Measurements from ENCODE around the gene ATP2C1. TPM values are rescaled to one million over a fixed set of nuclear protein-coding genes. Genes with fewer than 3 reads are reported as not detected.
A peak's percentile ranks its signal among the peaks of the same experiment; 100 is the strongest.

ATP2C1 gene
- total RNA-seq, 1 experiment from 2014 or later = 84.4 TPM

GRCh38 chr3:130894130-130894985 is 474 bp downstream of the ATP2C1 start:
- peak; percentile 25 for DNase-seq (ENCODE audit: low read depth)

DNA sequence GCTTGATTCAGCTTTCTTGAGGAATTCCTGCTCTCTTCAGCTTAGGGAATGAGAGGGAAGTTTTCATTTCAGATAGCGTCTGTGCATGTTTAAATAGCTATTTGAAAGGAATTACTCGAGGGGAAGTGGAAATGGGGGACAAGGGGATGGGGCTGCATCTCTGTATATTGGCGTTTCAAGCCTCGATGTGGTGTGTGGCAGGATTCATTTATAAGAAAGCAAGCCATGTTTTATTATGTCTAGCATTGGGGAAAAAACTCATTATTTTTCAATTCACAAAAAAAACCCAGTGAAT is 1.0 kb downstream of the ATP2C1 start:
- DNase-seq (ENCODE audit: low read depth) = no peak

- DNase-seq (ENCODE audit: low read depth) = no peak
Observed at GRCh38 chr3:130895690-130896488, 2.0 kb downstream of the ATP2C1 start.

DNA sequence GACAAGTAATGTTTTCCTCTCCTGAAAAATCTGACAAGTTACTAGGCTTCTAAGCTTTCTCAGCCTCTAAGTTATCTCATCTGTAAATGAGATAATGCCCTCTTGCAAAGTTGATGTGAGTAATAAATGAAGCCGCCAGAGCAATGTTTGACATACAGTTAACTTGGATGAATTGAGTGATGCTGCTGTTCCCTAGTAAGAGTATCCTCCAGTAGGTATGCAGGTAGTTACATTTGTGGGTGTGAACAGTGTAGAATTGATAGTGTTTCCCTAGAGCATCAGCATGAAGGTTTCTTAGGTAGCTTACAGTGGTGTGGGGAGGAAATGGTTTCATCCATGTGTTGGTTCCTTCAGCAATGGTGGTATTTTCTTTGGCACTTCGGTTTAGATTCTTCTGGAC is 3.4 kb downstream of the ATP2C1 start:
- no peak for DNase-seq (ENCODE audit: low read depth)

- DNase-seq (ENCODE audit: low read depth) = no peak
Observed at GRCh38 chr3:130900959-130901358, 7.1 kb downstream of the ATP2C1 start.

GRCh38 chr3:130901463-130902204 is 7.8 kb downstream of the ATP2C1 start:
- no peak for DNase-seq (ENCODE audit: low read depth)

DNA sequence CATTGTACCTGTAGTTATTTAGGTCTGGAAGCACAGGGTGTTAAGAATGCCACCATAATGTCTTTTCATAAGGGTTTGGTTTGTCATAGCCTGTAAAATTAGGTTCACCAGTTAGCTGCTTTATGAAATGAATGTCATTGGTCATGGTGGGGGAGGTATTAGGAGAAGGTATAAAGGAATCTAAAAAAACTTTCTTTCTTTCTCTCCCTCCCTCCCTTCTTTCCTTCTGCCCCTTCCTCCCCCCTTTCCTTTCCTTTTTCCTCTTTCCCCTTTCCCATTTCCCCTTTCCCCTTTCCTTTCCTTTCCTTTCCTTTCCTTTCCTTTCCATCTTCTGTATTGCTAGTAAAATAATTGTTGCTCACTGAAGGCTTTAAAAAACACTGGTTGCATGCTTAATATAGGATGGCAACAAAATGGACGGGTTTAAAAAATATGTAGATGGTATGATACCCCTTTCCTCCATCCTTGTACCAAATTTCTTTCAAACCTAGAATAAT is 9.6 kb downstream of the ATP2C1 start:
- no peak for DNase-seq (ENCODE audit: low read depth)

DNA sequence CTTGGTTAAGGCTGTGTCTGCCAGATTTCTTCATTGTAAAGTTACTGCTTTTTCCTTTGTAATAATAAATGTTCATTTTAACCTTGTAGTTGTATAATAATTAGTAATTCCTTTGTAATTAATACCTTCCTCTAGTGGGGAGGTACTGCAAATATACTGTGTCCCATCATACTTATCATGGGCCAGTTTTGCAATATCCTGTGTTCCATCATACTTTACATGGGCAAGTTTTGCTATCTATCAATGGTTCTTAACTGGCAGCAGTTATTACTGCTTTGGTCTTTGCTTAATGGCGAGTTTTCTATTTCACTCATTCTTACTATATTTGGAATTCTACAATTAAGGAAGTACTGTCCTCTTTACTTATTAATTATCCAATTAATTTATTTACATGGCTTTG is 10.6 kb downstream of the ATP2C1 start:
- DNase-seq (ENCODE audit: low read depth) = no peak

DNA sequence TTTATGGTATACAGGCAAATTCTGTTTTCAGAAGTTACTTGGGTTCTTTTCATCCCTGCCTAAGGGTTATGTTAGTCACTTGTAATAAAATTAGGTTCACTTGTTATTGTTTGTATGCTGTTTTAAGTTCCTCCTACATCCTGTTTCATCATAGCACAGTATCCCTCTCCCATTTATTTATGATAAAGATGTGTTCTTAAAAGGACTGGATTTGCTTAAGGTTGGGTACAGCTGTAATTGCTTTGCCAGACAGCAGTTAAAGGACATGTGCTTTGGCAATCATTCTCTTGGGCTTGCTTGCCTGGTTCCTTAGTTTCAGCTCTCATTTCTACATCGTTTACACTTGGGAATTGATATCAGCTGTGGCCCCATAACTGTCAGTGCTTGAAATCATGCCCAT is 11.7 kb downstream of the ATP2C1 start:
- DNase-seq (ENCODE audit: low read depth) = no peak

GRCh38 chr3:130906374-130906995 is 12.6 kb downstream of the ATP2C1 start:
- peak; percentile 87 for DNase-seq (ENCODE audit: low read depth)

DNA sequence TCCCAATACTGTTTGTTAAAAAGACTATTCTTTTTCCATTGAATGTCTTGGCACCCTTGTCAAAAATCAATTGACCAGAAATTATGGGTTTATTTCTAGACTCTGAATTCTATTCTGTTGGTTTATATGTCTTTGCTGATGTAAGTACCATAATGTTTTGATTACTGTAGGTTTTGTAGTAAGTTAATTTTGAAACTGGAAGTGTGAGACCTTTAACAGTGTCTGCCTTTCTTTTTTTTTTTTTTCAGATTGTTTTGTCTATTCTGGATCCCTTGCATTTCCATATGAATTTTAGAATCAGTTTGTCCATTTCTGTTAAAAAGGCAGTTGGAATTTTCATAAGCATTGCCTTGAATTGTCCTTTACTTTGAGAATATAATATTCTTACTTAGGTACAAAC is 13.6 kb downstream of the ATP2C1 start:
- no peak for DNase-seq (ENCODE audit: low read depth)

GRCh38 chr3:130907966-130908365 is 14.1 kb downstream of the ATP2C1 start:
- no peak for DNase-seq (ENCODE audit: low read depth)

- DNase-seq (ENCODE audit: low read depth) = no peak
Observed at GRCh38 chr3:130915567-130916292, 21.8 kb downstream of the ATP2C1 start.

DNA sequence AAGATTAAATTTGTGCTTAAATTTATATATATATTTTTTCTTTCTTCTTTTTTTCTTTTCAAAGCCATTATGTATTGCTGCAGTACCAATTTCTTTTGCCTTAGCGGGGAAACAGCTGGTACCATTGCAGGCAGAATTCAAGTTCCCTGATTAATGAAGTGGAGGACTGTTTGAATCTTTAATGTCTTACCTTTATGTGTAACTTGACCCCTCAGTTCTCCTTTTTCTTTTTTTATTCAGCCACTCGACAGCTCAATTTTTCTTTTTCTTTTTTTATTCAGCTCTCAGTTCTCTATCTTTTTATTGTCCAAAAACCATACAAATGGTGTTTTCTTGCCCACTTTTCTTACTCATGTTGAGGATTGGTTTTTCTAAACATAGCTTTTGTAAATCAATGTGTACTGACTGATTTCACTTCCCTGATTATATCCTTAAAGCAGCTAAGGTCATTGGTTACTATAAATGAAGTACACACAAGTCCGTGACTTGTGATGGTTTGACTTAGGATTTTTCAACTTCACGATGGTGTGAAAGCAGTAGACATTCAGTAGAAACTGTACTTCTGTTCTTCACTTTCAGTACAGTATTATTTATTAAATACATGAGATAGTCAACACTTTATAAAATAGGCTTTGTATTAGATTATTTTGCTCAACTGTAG is 22.8 kb downstream of the ATP2C1 start:
- no peak for DNase-seq (ENCODE audit: low read depth)

GRCh38 chr3:130918328-130918727 is 24.4 kb downstream of the ATP2C1 start:
- no peak for DNase-seq (ENCODE audit: low read depth)

GRCh38 chr3:130925628-130926027 is 31.7 kb downstream of the ATP2C1 start:
- peak; percentile 52 for DNase-seq (ENCODE audit: low read depth)

DNA sequence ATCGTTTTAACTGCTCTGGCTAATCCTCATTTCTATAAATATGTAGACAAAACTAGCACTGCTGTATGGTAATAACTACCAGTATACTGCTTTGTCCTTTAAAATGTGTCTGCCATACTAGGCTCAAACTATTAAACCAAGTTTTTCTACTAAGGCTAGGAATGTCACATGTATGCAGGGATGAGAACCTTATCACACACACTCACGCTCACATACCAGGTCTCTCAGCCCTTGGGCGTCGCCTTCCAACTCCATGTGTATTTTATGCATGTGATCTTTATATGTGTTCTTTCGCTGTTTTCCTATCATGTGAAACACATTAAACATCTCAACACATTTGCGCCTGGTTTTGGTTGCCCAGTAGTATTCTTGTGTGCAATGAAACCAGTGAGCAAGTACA is 32.6 kb downstream of the ATP2C1 start:
- DNase-seq (ENCODE audit: low read depth) = no peak

GRCh38 chr3:130929804-130930203 is 35.9 kb downstream of the ATP2C1 start:
- DNase-seq (ENCODE audit: low read depth) = no peak

- DNase-seq (ENCODE audit: low read depth) = no peak
Observed at GRCh38 chr3:130932979-130933378, 39.1 kb downstream of the ATP2C1 start.

DNA sequence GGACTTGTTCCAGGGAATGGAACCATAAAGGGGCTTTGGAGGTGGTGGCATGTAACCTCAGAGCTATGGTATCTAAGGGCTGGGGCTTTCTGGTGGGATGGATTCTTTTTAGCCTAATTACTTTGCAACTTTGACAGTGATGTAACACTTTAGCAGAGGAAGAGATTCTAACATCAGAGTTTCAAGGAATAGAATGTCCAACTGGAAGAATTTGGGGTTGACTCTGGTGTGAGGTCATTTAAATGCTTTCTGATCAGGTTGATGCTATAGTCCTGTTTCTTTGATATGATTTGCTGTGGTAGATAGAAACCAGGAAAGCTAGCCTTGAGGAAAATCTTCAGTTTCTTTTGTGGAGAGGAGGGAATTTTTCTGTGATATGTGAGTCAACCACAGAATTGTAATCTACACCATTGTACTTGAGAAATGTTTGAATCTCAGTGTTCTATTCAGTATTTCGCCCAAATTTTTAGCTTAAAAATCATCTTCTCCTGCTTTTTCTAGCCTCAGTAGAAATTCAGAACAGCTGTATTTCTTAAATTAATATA is 40.0 kb downstream of the ATP2C1 start:
- peak; percentile 11 for DNase-seq (ENCODE audit: low read depth)
